Natural killer cell (primary cell): ENCODE measurements around the gene LRRFIP2. TPM values are rescaled to one million over a fixed set of nuclear protein-coding genes. Genes with fewer than 3 reads are reported as not detected.
"Not testable (repeated sequence)": the region's sequence is repeated elsewhere in the genome, so short reads cannot be mapped to it uniquely, and the experiment has no call there.

ENCODE experiments used
- ATAC-seq, 3 donors: fragments of 150-1000 bp in 2 of 3; fragments of 200-7000 bp in 1 of 3; cut with Tn5 transposase; 1 replicate in 1 of 3; 2 replicates in 2 of 3; pipeline ENCODE4 v1.10.0; 2021; ENCODE audit warnings: mild to moderate bottlenecking in 2 of 3, moderate library complexity in 2 of 3
- DNase-seq, 2 donors: peaks; one replicate each; pipeline versions ENCODE4 v3.0.0 to v3.0.0-alpha.2; 2013 to 2021; ENCODE audit warnings: mixed read lengths in 1 of 2
- H3K27ac ChIP-seq: one replicate; pipeline ENCODE4 v1.5.1; 2013; ENCODE audit warnings: mild to moderate bottlenecking, low read length
- H3K27me3 ChIP-seq: one replicate; pipeline ENCODE4 v1.6.1; 2013; ENCODE audit warnings: low read length; ENCODE audit not compliant: control insufficient read depth, insufficient read depth
- H3K36me3 ChIP-seq: one replicate; pipeline ENCODE4 v1.6.1; 2013; ENCODE audit warnings: low read length; ENCODE audit not compliant: control insufficient read depth, insufficient read depth
- H3K4me1 ChIP-seq: one replicate; pipeline ENCODE4 v1.6.1; 2013; ENCODE audit warnings: low read length; ENCODE audit not compliant: control insufficient read depth, insufficient read depth
- H3K4me3 ChIP-seq: one replicate; pipeline ENCODE4 v1.5.1; 2013; ENCODE audit warnings: low read length
- H3K9me3 ChIP-seq: one replicate; pipeline ENCODE4 v1.6.1; 2013; ENCODE audit warnings: low read length; ENCODE audit not compliant: control insufficient read depth, insufficient read depth
- H3K27ac Mint-ChIP-seq, 2 donors: one replicate each; pipeline ENCODE4 v1.8.0; 2022; ENCODE audit warnings: mild to moderate bottlenecking in 2 of 2, mixed read lengths in 2 of 2, moderate library complexity in 1 of 2
- H3K27me3 Mint-ChIP-seq, 2 donors: one replicate each; pipeline ENCODE4 v1.8.0; 2022; ENCODE audit warnings: low read depth in 2 of 2, mixed read lengths in 2 of 2
- H3K36me3 Mint-ChIP-seq: one replicate; pipeline ENCODE4 v1.8.0; 2022; ENCODE audit warnings: mixed read lengths
- H3K4me1 Mint-ChIP-seq, 2 donors: one replicate each; pipeline ENCODE4 v1.8.0; 2022; ENCODE audit warnings: mixed read lengths in 2 of 2
- H3K4me3 Mint-ChIP-seq: one replicate; pipeline ENCODE4 v1.8.0; 2022; ENCODE audit warnings: mild to moderate bottlenecking, moderate library complexity, mixed read lengths
- H3K9me3 Mint-ChIP-seq, 2 donors: one replicate each; pipeline ENCODE4 v1.8.0; 2022; ENCODE audit warnings: mixed read lengths in 2 of 2
- CTCF ChIP-seq: fragments of 200-600 bp; IDR thresholded peaks from one replicate; pipeline ENCODE4 v1.8.0; 2022; ENCODE audit warnings: antibody characterized with exemption
- WGBS: methylation state at CpG from one replicate; pipeline ENCODE4 v1.1.7; 2013; ENCODE audit warnings: missing lambda C conversion rate; ENCODE audit not compliant: insufficient coverage; 5-methylcytosine and 5-hydroxymethylcytosine counted together
- intact Hi-C: fragments of 100-400 bp; cut with micrococcal nuclease; formaldehyde crosslinking; loops from one replicate; pipeline ENCODE4 v1.14.2; 2022
- total RNA-seq, 4 donors: library from RNA; stranded (reverse); fragments of 120-200 nt in 1 of 4; gene quantifications; one replicate each; pipeline versions ENCODE4 v1.2.3 to v1.2.4, GENCODE V29; 2013 to 2022

The LRRFIP2 gene
- total RNA-seq, 3 donors from 2014 or later (not counting 1 experiment from before 2014, with no cell fraction given), result 49.0 to 86.1 (median 66.0) TPM

- H3K4me3 ChIP-seq, result no peak overlapping the region
- H3K4me3 Mint-ChIP-seq, result no peak overlapping the region
- intact Hi-C loops, result no loop called here
- no peak overlapping the region for H3K27ac ChIP-seq
- WGBS, result no CpG with 5 or more reads among the region's 1 CpG
- H3K27me3 ChIP-seq, result no peaks in the 10 kb centered on the region
- TF ChIP-seq CTCF, result no peak
- H3K36me3 ChIP-seq, result peaks cover 71% of the 10 kb centered on the region
- DNase-seq, result no peak
- H3K27ac Mint-ChIP-seq, result no peak overlapping the region
- H3K4me1 Mint-ChIP-seq, result peaks cover 0 to 5% of the 10 kb centered on the region in 2 donors
- H3K9me3 ChIP-seq, result no peaks in the 10 kb centered on the region
- no peaks in the 10 kb centered on the region for H3K27me3 Mint-ChIP-seq
- no peaks in the 10 kb centered on the region for H3K4me1 ChIP-seq
- peaks cover 19% of the 10 kb centered on the region for H3K36me3 Mint-ChIP-seq
- no peak for ATAC-seq
- H3K9me3 Mint-ChIP-seq, result no peaks in the 10 kb centered on the region
Measured at GRCh38 chr3:37050282-37050681, 124.1 kb downstream of the LRRFIP2 start.

- H3K4me3 ChIP-seq, H3K27ac Mint-ChIP-seq, H3K9me3 ChIP-seq, H3K4me1 Mint-ChIP-seq, intact Hi-C loops, H3K27me3 ChIP-seq, H3K4me1 ChIP-seq, H3K27me3 Mint-ChIP-seq, H3K27ac ChIP-seq, H3K4me3 Mint-ChIP-seq, DNase-seq, ATAC-seq, H3K9me3 Mint-ChIP-seq: not testable (repeated sequence)
- WGBS, result 100% methylated on average over 2 of the region's 3 CpGs
- peaks cover 11% of the 10 kb centered on the region for H3K36me3 Mint-ChIP-seq
- peaks cover 42% of the 10 kb centered on the region for H3K36me3 ChIP-seq
Measured at GRCh38 chr3:37042712-37043111, 131.7 kb downstream of the LRRFIP2 start.

GRCh38 chr3:37041546-37042195, 132.7 kb downstream of the LRRFIP2 start:
- H3K4me3 Mint-ChIP-seq, result no peak overlapping the region
- no peaks in the 10 kb centered on the region for H3K27me3 Mint-ChIP-seq
- H3K4me1 Mint-ChIP-seq, result peaks cover 0 to 8% of the 10 kb centered on the region in 2 donors
- no peak overlapping the region for H3K27ac Mint-ChIP-seq
- intact Hi-C loops, result no loop called here
- no peak overlapping the region for H3K4me3 ChIP-seq
- ATAC-seq (no peak), DNase-seq (no peak)
- H3K9me3 ChIP-seq, result no peaks in the 10 kb centered on the region
- H3K9me3 Mint-ChIP-seq, result no peaks in the 10 kb centered on the region
- no peaks in the 10 kb centered on the region for H3K4me1 ChIP-seq
- TF ChIP-seq CTCF, result no peak
- H3K36me3 ChIP-seq, result peaks cover 33% of the 10 kb centered on the region
- no peak overlapping the region for H3K27ac ChIP-seq
- peaks cover 13% of the 10 kb centered on the region for H3K36me3 Mint-ChIP-seq
- H3K27me3 ChIP-seq, result no peaks in the 10 kb centered on the region
- 82% methylated on average over 1 of the region's 1 CpG for WGBS

- Histone ChIP-seq H3K27me3 (no peaks in the 10 kb centered on the region), H3K36me3 (peaks cover 42% of the 10 kb centered on the region), H3K27ac (no peak overlapping the region), H3K9me3 (no peaks in the 10 kb centered on the region), H3K4me3 (no peak overlapping the region), H3K4me1 (no peaks in the 10 kb centered on the region)
- no peak for DNase-seq
- no peak overlapping the region for H3K4me3 Mint-ChIP-seq
- no CpG with 5 or more reads among the region's 1 CpG for WGBS
- peaks cover 0 to 8% of the 10 kb centered on the region in 2 donors for H3K4me1 Mint-ChIP-seq
- H3K27ac Mint-ChIP-seq, result no peak overlapping the region
- intact Hi-C loops, result no loop called here
- no peaks in the 10 kb centered on the region for H3K9me3 Mint-ChIP-seq
- no peaks in the 10 kb centered on the region for H3K27me3 Mint-ChIP-seq
- no peak for TF ChIP-seq CTCF
- no peak for ATAC-seq
- peaks cover 21% of the 10 kb centered on the region for H3K36me3 Mint-ChIP-seq
Measured at GRCh38 chr3:37040231-37040630, 134.2 kb downstream of the LRRFIP2 start.
